Activated gamma-delta T cell (primary cell): Measurements from ENCODE around the gene TEX47.

ENCODE experiments used
- DNase-seq: peaks from one replicate; lab custom pipeline; 2025; lab: John Stamatoyannopoulos, UW
- total RNA-seq, 2 donors: gene quantifications; one replicate each; lab custom pipeline; 2026; lab: John Stamatoyannopoulos, UW

TEX47 gene
- total RNA-seq, result 0 to 0.10 reads per million in 2 donors

DNA sequence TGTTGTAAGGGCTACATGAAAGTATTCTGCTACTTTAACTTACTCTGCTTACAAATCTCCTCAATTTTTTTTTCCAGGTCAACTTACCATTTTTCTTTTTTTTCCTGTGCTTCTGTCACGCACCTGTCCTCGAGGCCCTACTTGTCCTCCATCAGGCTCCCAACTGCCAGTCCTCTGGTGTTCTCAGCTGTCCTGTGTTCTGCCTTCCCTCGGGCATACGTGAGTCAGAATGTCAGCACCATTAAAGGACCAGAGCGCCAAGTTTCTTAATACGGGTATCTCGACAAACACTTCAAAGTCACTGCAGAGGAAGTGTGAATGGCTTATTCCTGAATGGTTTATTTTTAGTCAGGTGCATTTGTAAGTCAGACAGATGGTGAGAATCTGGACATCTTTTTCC lies at the start of gene TEX47:
TEX47 (minus strand) TSS at position 185 of the 400 bp plus-strand sequence. CDS start 795 bp downstream, outside the sequence.
- DNase-seq, result no peak

DNA sequence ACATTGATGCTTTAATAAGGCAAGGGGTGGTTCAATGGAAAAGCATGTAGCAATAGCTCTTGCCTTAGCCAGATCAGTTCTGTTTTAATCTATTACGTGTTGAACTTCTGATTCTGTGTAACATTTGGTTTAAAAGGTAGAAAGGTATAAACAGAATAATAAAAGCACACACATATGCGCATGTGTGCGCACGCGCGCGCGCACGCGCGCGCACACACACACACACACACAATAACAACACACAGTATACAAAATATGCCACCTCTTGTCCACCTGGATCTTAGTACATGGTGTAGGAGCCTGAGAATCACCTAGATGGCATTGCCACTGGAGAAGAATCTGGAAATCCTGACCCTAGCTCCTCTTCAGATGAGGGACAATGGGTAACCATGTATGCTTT lies 49.6 kb upstream of the TEX47 start:
- no peak for DNase-seq

DNA sequence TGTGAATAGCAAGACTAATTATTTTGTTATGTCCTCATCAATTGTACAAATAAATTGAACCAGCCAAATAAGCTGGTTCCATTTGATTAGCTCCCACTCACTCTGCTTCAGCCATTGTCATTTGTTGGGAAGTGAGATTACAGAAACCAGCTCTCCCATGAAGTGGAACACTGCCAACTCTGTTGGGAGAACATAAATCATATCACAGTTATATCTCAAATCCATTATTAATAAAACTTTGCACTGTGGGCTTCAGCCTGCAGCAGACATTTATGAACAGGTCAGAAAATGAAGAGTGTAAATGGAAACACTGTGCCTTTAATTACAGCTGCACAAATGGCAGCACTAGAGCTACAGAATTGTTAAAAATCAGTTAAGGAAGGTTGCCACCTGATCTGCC lies 46.7 kb upstream of the TEX47 start:
- DNase-seq, result no peak

DNA sequence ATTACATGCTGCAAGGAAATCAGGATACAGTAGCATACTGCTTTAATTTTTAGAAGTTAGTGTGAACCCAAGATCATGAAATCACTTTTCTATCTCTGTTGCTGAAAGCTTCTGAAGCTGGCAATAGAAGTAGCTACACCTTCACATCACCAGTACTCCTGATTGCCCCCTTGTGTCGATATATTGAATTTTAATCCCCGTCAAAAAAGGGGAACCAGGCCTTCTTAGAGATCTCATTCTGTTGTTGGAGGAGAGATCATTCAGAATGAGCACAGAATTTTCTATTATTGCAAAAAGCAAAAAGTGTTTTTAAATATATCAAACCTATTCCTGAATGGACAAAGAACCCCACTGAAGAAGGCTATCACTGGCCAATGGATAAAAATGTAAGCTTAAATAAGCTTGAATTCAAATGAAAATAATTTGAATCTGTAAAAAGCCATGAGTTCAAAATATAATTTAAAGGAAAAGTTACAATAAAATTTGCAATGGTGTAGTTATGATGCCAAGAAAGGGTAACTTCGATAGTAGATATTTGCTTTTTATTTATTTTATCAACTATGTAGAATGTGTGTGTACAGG lies 39.7 kb upstream of the TEX47 start:
- DNase-seq, result no peak

DNA sequence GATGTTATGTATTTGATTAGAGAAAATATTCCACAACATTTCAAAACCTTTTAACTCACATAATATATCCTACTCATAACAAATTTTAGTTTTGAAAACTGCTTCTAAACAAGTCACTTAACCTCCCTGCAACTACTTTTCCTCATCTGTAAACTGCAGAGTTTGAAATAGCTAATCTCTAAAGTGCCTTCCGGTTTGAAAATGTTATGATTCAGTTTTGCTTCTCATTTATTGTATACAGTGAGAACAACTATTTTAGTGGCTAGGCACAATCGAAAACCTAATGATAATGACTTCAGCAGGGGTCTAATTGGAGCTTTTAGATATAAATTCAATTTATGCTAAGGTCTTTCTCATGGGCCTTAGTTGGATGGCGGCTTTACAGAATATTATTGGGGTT lies 30.7 kb upstream of the TEX47 start:
- DNase-seq, result no peak

DNA sequence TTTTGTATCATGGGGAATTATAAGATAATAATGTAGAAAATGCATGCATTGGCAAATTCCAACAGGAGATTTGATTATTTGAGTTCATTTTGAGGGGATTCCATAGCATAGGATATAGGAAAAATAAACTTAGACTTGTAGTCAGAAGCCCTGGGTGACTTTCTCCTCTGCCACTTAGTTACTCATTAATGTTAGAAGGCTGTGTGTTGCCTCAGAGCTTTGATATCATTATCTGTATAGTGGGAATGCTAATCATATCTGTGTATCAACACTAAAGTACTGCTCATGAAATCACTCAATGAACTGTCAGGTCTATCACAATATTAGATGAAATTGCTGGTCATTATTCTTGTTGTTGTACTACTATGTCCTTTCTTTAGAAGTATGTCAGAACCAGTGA lies 23.0 kb upstream of the TEX47 start:
- no peak for DNase-seq

DNA sequence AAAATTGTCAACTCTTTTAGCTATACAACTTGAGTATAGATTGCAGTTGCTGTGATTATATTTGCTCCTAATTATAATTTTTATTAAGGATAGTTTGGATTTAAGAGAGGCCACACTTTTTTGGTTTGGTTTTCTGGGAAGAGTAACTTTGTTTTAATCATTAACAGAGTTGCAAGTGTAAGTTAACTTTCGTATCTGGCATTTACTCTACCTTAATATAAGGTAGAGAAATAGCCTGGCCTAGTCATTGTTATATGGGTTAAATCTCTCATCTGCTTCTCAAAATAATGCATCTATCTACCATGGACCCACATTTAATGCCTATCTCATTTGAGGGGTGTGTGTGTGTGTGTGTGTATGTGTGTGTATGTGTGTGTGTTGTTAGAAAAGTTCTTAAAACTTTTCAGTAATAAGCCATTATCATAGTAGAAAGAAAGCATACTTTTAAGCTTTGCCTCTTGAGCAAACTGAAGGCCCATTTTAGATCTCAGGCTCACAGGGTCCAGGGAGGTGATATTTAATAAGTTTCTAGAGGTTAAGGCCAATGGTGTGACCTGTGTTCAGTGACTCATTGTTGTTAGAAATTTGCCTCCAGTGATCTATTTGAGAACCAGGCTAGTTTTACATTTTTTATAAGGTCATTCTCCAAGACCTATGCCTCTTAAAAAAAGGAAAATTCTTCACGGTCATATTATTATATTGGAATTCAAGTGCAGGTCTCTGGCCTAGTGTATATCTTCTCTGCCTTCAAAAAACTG lies 10.9 kb upstream of the TEX47 start:
- DNase-seq, result no peak

DNA sequence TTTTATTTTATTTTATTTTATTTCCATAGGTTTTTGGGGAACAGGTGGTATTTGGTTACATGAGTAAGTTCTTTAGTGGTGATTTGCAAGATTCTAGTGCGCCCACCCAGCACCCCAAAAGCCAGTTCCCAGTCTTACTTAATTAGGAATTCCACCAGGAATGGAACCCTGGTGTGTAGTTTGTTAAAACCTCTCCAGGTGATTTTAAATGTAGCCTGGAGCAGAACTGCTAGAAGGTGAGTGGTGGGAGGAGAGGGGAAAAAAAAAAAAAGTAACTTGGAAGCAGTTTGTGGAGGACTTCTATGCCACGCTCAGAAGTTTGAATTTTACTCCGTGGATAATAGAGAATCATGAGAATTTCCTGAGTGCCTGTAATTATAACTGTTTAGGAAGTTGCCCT lies 5.5 kb upstream of the TEX47 start:
- DNase-seq, result no peak

DNA sequence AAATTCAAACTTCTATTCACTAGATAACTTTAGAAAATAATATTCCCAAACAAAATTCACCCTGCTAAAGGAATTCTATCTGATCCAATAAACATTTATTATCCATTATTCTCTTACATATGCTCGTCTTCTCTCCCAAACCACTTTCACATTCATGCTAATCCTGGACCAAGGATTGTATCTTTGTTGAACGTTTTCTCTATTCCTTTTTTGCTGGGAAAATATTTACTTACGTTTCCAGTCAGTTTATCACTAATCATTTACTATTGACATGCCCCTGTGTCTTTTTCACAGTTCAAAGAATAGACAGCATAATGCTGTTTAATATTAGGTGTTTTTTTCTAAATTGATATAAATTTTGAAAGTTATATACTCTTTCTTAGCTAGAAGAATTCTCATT lies 3.2 kb downstream of the TEX47 start:
- no peak for DNase-seq

DNA sequence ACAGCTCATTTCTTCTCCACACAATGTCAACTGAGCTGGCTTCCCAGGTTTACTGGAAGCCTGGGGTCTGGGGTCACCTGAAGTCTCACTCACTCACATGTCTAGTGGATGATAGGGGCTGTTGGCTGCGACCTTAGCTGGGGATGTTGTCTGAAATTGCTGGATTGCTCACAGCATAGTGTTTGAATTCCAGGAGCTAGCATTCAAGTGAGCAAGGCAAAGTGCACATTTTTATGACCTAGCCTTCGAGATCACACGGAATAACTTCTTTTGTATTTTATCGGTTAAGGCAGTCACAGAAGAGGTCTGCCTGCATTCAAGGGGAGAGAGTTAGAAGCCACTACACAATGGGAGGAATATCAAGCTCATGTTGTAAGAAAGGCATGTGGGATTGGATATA lies 3.6 kb downstream of the TEX47 start:
- DNase-seq, result no peak

DNA sequence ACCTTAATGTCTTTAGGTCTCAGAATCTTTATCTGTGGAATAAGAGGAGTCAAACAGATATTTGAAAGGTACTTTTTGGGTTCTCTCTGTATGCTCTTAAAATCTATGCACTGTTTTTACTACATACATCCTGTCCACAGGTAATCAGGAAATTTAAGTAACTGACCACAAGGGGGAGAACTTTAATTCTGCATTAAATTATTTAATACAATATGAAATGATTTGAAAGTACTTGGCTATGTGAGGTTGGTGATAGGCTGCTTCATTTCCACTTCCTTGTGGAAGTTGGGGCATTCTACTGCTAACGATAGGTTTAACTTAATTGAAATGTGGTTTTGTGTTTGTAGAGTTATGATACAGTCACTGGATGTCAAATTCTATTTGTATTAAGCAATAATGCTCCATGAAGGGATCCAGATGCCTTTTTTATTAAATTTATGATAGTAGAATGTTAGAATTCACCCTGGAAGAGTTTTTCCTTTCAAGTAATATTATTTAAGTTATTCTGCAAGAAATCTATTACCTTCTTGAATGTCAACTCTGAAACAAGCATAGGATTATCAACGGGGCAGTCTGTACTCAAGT lies 6.0 kb downstream of the TEX47 start:
- DNase-seq, result no peak

DNA sequence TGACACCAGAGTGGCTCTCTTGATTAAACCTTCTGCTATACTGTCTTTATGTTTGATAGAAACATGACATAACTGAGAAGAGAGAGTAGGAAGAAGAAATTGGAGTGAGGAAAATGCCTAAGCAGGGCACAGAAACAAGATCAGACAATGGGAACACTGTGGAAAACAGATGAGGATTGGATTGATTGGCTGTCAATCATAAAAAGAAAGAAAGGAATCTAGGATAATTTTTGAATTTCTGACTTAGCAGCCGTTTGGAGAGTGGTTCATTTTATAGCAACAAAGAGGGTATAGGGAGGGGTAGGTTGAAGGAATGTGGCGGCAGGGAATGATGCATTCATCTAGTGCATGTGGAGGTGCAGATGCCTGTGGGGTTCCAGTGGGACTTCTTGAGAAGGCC lies 7.8 kb downstream of the TEX47 start:
- DNase-seq, result no peak

DNA sequence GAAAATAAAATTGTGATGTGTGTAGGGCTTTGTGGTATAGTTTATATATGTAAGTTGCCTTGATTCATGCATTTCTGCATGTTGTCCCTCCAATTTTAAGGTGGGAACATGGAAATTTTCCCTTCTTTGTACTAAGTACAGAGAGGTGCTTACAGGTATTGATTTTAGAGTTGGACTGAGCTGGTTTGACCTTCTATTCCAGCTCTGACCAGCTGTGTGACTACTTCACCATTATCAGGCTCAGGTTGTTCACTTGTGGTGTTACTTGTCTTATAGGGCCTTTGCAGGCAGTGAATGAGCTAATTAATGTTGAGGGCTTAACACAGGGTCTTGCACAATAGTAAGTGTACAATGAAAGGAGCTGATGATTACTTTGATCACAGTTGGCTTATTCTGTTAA lies 19.7 kb downstream of the TEX47 start:
- DNase-seq, result no peak

DNA sequence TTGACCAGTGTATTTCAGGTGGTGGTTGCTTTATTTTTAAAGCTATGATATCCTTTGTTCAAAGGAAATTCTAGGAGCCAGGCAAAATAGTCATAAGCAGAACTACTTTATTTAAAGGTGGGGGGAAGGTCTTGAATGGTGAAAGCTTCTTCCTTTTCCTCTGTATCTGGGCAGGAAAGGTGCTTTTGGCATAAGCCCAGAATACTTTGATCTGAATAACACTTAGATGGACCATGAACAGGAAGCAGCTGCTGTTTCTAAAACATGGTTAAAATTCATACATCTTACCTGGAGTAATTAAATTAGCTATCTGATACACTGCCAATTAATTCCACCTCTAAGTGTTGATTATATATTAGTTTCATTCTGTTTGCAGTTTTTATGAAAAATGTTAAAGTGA lies 22.8 kb downstream of the TEX47 start:
- no peak for DNase-seq

DNA sequence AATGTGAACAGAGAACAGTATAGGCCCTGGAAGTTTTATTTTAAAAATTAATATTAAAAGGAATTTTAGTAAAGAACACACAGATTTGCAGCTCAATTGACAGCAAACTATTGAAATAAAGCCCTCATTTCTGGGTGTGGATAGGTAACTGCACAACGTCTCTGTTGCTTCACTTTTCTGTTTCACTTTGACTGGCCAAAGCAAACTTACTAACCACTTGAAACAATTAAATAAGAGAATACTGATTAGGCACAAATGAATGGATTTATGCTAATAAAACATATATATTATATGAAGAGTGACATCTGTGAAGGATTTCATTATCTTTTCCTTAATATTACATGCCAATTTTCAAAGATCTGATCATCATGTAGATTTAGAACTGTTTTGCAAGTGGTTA lies 24.1 kb downstream of the TEX47 start:
- DNase-seq, result no peak

DNA sequence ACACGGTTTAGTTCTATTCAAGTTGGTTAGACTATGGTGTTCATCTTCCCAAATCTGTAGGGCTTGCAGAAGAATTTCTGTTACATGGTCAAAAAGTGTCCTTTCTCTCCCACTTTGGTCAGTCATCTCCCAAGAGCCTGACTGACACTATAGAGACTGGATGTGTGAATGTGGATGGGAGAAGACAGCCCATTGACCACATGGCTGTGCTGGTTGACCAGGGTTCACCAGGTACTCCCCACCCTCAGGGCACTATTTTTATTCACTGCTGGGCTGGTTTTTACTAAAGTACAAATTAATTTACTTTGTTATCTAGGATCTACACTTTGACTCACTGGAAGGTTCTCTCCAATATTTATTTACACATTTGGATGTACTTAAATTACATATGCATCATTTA lies 33.8 kb downstream of the TEX47 start:
- no peak for DNase-seq

DNA sequence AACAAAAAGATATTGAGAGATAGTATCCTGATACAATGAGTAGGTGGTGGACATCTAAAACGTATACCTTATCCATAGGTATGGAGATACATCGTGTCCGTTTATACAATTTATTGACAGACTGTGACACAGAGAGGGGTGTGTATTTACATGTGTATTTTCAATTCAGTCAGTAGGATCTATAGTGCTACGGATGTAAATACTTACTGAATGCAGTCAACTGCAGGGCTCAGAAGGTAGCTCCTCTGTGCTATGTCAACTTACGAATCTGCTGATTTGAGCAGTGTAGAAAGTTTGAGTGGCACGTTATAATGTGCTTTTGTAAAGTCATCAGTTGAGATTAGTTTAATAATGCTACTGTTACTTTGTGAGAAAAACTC lies 35.4 kb downstream of the TEX47 start:
- DNase-seq, result no peak

DNA sequence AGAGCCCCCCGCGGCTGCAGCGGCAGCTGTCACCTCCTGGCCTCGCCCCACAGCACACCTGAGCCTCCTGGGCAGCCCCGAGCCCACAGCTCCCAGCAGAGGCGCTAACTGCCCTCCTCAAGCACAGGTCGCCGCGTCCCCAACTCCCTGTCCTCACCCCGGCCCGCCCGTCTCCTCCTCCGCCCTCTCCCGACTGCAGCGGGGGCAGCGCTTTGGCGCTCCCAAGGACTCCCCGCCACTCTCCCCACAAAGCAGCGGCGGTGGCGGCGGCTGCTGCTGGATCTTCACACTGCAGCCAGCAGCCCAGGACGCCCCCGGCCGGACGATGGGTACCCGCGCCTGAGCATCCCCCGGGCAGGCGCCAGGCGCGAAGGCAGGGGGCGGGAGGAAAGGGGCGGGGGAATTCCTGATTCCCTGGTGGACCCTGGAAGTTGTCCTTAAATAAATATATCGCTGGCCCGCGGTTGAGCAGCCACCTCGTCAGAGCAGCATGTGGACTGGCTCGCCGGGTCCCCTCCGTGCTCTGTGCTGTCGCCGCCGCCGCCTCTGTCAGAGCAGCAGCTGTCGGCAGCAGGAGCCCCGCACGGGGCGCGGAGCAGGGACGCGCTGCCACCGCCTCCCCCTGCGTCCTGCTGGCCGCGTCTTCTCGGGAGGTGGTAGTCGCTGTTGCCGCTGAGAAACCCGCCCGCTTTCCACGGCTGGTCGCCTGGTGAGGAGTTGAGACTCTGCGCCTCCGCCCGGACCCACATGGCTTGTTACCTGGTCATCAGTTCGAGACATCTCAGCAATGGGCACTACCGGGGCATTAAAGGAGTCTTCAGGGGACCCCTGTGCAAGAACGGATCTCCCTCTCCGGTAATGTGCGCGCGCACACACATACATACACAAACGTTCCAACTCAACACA lies 36.1 kb downstream of the TEX47 start, which contains the start of gene ZNF804B:
ZNF804B (plus strand) TSS at position 471 of the 906 bp plus-strand sequence; CDS start at position 748, 277 bp downstream.
- DNase-seq, result no peak

DNA sequence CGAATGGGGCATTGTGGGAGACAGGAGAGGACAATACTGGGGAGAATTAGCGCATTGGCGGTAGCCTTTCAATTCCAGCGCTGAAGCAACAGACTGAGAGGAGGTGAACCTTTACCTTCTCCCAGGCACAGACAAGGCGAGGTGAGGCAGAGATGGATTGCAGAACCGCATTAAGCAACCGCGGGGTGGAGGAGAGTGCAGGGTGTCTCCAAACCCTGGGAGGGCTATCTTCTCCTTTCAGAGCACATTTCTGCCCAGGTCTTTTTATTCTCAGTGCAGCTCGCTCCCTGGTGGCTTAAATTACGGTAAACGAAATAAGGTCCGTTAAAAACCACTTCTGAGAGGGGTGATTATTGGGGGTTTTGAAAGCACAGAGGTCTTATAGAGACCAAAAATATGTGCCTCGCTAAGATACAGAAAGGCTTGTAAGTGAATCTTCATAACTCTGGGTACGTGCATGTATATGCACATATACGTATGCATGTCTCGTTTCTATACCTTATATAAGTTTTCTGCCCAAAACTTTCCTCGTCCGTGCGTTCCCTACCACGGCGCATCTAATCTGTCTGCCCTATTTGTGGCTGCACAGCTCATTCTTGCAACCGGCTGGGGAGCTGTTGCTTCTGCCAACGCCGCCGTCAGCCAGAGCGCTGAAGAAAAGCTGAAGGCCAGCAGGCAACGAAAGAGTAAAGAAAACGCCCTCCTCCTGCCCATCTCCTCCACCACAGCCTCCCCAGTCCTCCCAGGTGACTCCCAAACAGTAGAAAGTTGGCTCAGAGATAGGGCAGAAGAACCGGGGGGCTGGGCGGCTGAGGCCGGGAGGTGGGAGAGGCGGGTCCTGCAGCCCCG lies 36.9 kb downstream of the TEX47 start:
- DNase-seq, result no peak

DNA sequence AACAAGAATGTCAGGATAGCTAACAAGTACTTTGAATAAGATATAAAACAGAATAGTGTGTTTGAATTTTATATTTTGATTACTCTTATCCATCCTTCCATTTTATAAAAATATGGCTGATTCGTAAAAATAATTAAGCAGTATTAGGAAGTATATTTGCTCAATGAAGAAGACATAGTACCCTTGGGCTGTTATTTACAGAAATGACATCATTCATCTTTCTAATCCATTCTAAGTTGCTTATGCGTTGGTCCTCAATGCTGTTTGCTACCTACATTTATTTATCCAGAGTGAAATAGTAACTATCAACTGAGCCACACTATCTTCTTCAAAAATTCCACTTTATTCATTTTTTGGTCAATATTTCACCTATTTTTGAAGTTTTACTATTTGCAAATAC lies 38.2 kb downstream of the TEX47 start:
- no peak for DNase-seq

DNA sequence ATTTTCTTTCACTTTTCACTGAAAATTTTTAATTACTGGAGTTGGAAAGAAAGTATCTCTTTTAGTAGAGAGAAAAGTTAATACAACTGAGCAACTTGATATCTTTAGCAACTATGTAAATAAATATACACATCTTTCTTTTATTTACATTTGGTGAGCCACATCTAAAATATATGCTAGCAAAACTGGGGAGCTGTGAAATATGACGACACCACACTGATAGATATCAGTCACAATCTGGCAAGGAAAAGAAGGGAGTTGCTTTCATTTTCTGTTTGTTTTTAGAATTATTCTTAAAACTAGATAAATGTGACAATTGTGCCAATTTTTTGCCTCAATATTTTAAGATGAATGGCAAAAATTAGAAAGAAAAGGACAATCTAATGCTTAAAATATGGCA lies 38.7 kb downstream of the TEX47 start:
- DNase-seq, result no peak
